A549 (cell line): ENCODE measurements around the gene HRCT1.
"Not testable (repeated sequence)": the region's sequence is repeated elsewhere in the genome, so short reads cannot be mapped to it uniquely, and the experiment has no call there.

ENCODE experiments used
- CBX2 ChIP-seq: fragments of 200-600 bp; sonication (generic); IDR thresholded peaks from 2 replicates; pipeline ENCODE4 v1.6.1; 2016; ENCODE audit warnings: low read depth, mild to moderate bottlenecking, borderline replicate concordance
- CEBPB ChIP-seq, 2 experiments: fragments of >200 bp in 1 of 2; sonication (Bioruptor Twin) in 1 of 2; formaldehyde crosslinking in 1 of 2; IDR thresholded peaks; 2 replicates each; pipeline ENCODE4 v1.6.1; 2012 to 2016
- CHD4 ChIP-seq: fragments of 200-600 bp; sonication (generic); IDR thresholded peaks from 2 replicates; pipeline ENCODE4 v1.6.1; 2016; ENCODE audit warnings: antibody characterized with exemption, mild to moderate bottlenecking, borderline replicate concordance
- EP300 ChIP-seq, 2 experiments: fragments of >200 bp; sonication (Bioruptor Twin); formaldehyde crosslinking; IDR thresholded peaks; 2 replicates in 1 of 2; 3 replicates in 1 of 2; pipeline ENCODE4 v1.6.1; 2016 to 2017
- MAZ ChIP-seq: fragments of 150-350 bp; IDR thresholded peaks from 2 replicates; pipeline ENCODE4 v1.6.1; 2014; ENCODE audit warnings: antibody characterized with exemption, low read depth, low read length, borderline replicate concordance
- POLR2A ChIP-seq: IDR thresholded peaks from 2 replicates; pipeline ENCODE4 v1.6.1; 2012; ENCODE audit warnings: mild to moderate bottlenecking, low read length
- RFX5 ChIP-seq: fragments of 450-650 bp; IDR thresholded peaks from 2 replicates; pipeline ENCODE4 v1.7.1; 2014; ENCODE audit warnings: antibody characterized with exemption, mild to moderate bottlenecking, moderate library complexity
- SMC3 ChIP-seq: fragments of >200 bp; sonication (Bioruptor Twin); formaldehyde crosslinking; IDR thresholded peaks from 3 replicates; pipeline ENCODE4 v1.6.1; 2018; ENCODE audit warnings: inconsistent platforms
- USF2 ChIP-seq: fragments of 450-650 bp; IDR thresholded peaks from 2 replicates; pipeline ENCODE4 v1.6.1; 2014; ENCODE audit warnings: antibody characterized with exemption
- ZFP36 ChIP-seq: fragments of 450-650 bp; IDR thresholded peaks from 2 replicates; pipeline ENCODE4 v1.6.1; 2014; ENCODE audit warnings: borderline replicate concordance; ENCODE audit not compliant: partially characterized antibody
- TF ChIP-seq, protein P1 (sequence below): fragments of >200 bp; sonication (Bioruptor Twin); formaldehyde crosslinking; IDR thresholded peaks from 3 replicates; pipeline ENCODE4 v1.5.1; 2016

- not testable (repeated sequence) for TF ChIP-seq SMC3; USF2; EP300 (IDR thresholded peaks at IDR 0.05); ZFP36; POLR2A; MAZ; CEBPB (IDR thresholded peaks at IDR 0.05); CBX2; RFX5; CHD4
- TF ChIP-seq, protein P1, sequence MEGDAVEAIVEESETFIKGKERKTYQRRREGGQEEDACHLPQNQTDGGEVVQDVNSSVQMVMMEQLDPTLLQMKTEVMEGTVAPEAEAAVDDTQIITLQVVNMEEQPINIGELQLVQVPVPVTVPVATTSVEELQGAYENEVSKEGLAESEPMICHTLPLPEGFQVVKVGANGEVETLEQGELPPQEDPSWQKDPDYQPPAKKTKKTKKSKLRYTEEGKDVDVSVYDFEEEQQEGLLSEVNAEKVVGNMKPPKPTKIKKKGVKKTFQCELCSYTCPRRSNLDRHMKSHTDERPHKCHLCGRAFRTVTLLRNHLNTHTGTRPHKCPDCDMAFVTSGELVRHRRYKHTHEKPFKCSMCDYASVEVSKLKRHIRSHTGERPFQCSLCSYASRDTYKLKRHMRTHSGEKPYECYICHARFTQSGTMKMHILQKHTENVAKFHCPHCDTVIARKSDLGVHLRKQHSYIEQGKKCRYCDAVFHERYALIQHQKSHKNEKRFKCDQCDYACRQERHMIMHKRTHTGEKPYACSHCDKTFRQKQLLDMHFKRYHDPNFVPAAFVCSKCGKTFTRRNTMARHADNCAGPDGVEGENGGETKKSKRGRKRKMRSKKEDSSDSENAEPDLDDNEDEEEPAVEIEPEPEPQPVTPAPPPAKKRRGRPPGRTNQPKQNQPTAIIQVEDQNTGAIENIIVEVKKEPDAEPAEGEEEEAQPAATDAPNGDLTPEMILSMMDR = not testable (repeated sequence)
These were observed 7.4 kb downstream of the HRCT1 start for GRCh38 chr9:35913429-35913828.
